HepG2 (cell line): ENCODE results near the gene NSMF.

Experiments used
- HMGXB4 ChIP-seq, 2 experiments: sonication (generic) in 1 of 2; formaldehyde crosslinking in 1 of 2; IDR thresholded peaks; 2 replicates each; pipeline versions ENCODE4 v1.4.0 to v1.6.1; 2018 to 2020; ENCODE audit warnings: missing genetic modification reagents in 2 of 2, borderline replicate concordance in 1 of 2, low read depth in 1 of 2, mild to moderate bottlenecking in 1 of 2, missing biosample characterization in 1 of 2
- MAFK ChIP-seq, 2 experiments: IDR thresholded peaks in 1 of 2; conservative IDR thresholded peaks in 1 of 2; 2 replicates each; pipeline ENCODE4 v1.6.1; 2011; ENCODE audit warnings: improper control_type of control experiment in 2 of 2, low read length in 2 of 2
- MTA3 ChIP-seq: sonication (generic); formaldehyde crosslinking; IDR thresholded peaks from 2 replicates; pipeline ENCODE4 v1.4.0; 2020; ENCODE audit warnings: missing genetic modification reagents
- PHF8 ChIP-seq: sonication (generic); formaldehyde crosslinking; IDR thresholded peaks from 2 replicates; pipeline ENCODE4 v1.5.0; 2020; ENCODE audit warnings: missing genetic modification reagents
- SP1 ChIP-seq, 2 experiments: fragments of 450-650 bp in 1 of 2; sonication (generic) in 1 of 2; formaldehyde crosslinking in 1 of 2; IDR thresholded peaks; 2 replicates each; pipeline versions ENCODE4 v1.4.0 to v1.6.1; 2016 to 2020; ENCODE audit warnings: missing genetic modification reagents in 1 of 2
- TGIF2 ChIP-seq: IDR thresholded peaks from 2 replicates; pipeline ENCODE4 v1.6.1; 2016; ENCODE audit warnings: control low read depth, missing compliant biosample characterization
- ZNF788 ChIP-seq: sonication (generic); formaldehyde crosslinking; IDR thresholded peaks from 2 replicates; pipeline ENCODE4 v1.5.0; 2020; ENCODE audit warnings: mild to moderate bottlenecking, missing genetic modification reagents, borderline replicate concordance
- TF ChIP-seq, protein P1 (sequence below): IDR thresholded peaks from 2 replicates; pipeline ENCODE4 v1.6.1; 2012; ENCODE audit warnings: inconsistent platforms

DNA sequence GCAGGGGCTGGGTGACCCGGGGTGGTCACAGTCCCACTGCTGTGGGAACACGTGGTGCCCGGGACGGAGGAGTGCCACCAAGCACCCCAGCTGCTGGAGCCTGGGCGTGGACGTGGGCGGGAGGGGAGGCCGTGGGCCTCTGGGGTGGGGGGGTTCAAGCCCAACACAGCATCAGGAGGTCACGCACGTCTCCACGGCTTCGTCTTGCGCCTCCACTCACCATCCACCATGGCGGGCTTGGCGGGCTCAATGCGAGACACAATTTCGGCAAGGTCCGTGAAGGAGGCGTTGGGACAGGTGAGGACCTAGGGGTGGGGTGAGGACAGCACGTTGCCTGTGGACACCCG lies 2.2 kb upstream of the NSMF start:
- no peak for TF ChIP-seq SP1 (IDR thresholded peaks at IDR 0.05)
- TF ChIP-seq SP1 (CRISPR knock-in tag; IDR thresholded peaks at IDR 0.05), result no peak
- TF ChIP-seq MTA3, result no peak
- no peak for TF ChIP-seq TGIF2 (CRISPR knock-in tag)
- no peak for TF ChIP-seq PHF8 (CRISPR knock-in tag)
- no peak for TF ChIP-seq ZNF788 (CRISPR knock-in tag)
- no peak for TF ChIP-seq HMGXB4 (CRISPR knock-in tag; IDR thresholded peaks at IDR 0.05; ENCODE audit: borderline replicate concordance in 1 of 2, low read depth in 1 of 2)
- TF ChIP-seq, protein P1, sequence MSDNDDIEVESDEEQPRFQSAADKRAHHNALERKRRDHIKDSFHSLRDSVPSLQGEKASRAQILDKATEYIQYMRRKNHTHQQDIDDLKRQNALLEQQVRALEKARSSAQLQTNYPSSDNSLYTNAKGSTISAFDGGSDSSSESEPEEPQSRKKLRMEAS, result no peak
- no peak for TF ChIP-seq MAFK (conservative IDR thresholded peaks at IDR 0.05 in 1 of 2, IDR thresholded peaks at IDR 0.05 in 1 of 2; ENCODE audit: low read length in 2 of 2)
